Measurements from ENCODE around the gene MAFG. TPM values are rescaled to one million over a fixed set of nuclear protein-coding genes. Genes with fewer than 3 reads are reported as not detected.
"Not testable (repeated sequence)": the region's sequence is repeated elsewhere in the genome, so short reads cannot be mapped to it uniquely, and the experiment has no call there.

The MAFG gene
- total and polyA plus RNA-seq, 7 donors = 21.6 to 74.2 (median 46.0) TPM

DNA sequence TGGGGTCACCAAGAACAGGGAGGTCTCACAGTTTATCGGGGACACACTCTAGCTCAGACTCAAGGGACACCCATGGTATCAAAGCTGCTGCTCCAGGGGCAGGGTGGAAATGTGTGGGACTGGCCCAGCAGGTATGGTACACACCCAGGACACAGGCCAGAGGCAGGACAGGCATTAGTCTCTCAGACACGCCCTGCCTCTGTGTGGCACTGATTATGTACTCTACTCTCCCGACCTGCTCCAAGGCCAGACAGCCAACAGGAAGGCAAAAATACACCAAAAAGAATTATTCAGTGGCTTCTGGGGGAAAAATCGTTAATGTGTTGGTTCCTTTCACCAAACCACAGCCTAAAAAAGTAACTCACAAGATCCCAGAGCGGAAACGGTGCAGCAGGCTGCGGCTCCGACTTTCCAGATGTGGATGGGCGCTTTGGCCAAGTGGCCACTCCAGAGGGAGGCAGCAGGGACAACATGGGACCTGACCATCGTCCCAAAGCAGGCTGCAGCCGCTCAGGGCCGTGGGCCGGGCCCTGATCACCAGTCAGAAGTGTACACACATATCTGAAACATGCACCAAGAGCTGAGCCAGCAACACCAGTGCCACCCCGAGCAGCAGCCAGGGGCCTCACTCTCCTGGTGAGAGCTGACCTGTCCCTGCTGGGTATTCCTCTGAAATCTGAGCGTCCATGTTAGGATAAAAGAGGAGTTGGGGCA, 8.5 kb downstream of the MAFG start:
- ATAC-seq (no peak), DNase-seq (no peak)
- Histone ChIP-seq H3K4me1 (peaks cover 66% of the 10 kb centered on the region), H3K27ac (peak overlapping the region; percentile 81), H3K9me3 (no peaks in the 10 kb centered on the region), H3K27me3 (ENCODE audit: insufficient read depth in 3 of 3, low read length in 2 of 3) (no peaks in the 10 kb centered on the region), H3K36me3 (ENCODE audit: insufficient read depth in 1 of 2, low read depth in 1 of 2) (peaks cover 5 to 60% of the 10 kb centered on the region in 2 donors), H3K4me3 (peak overlapping the region; percentile 76)
- TF ChIP-seq, protein P1, sequence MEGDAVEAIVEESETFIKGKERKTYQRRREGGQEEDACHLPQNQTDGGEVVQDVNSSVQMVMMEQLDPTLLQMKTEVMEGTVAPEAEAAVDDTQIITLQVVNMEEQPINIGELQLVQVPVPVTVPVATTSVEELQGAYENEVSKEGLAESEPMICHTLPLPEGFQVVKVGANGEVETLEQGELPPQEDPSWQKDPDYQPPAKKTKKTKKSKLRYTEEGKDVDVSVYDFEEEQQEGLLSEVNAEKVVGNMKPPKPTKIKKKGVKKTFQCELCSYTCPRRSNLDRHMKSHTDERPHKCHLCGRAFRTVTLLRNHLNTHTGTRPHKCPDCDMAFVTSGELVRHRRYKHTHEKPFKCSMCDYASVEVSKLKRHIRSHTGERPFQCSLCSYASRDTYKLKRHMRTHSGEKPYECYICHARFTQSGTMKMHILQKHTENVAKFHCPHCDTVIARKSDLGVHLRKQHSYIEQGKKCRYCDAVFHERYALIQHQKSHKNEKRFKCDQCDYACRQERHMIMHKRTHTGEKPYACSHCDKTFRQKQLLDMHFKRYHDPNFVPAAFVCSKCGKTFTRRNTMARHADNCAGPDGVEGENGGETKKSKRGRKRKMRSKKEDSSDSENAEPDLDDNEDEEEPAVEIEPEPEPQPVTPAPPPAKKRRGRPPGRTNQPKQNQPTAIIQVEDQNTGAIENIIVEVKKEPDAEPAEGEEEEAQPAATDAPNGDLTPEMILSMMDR (IDR thresholded peaks at IDR 0.05) = no peak
- intact Hi-C loops (cut with DNase I) = no loop called here
- 62 to 83% (median 69%) methylated on average over 15 of the region's 15 CpGs for WGBS, 3 donors

DNA sequence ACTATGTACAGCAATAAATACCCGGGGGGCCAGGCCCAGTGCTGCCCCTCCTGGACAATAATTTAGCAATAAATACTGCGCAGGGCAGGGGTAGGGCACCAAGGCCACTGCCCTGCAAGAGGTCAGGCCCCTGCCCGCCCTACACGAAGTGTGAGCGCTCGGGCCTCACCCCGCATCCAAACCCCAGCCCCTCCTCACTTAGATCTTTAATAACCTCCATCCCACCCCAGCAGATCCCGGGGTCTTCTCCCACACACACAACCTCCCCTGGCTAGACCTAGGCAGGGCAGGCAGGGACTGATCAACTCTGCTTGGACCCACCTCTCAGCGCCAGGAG, 9.2 kb downstream of the MAFG start:
- peak overlapping the region; percentile 76 for H3K4me3 ChIP-seq
- peaks cover 5 to 67% of the 10 kb centered on the region in 2 donors for H3K36me3 ChIP-seq (ENCODE audit: insufficient read depth in 1 of 2, low read depth in 1 of 2)
- H3K9me3 ChIP-seq; DNase-seq; H3K27me3 ChIP-seq (ENCODE audit: insufficient read depth in 3 of 3, low read length in 2 of 3); intact Hi-C loops (cut with DNase I): not testable (repeated sequence)
- WGBS, 3 donors = 28 to 34% (median 32%) methylated on average over 9 of the region's 9 CpGs
- H3K4me1 ChIP-seq = peaks cover 60% of the 10 kb centered on the region
- ATAC-seq = peak; percentile 7 to 26 (median 18)
- peak overlapping the region; percentile 78 for H3K27ac ChIP-seq

DNA sequence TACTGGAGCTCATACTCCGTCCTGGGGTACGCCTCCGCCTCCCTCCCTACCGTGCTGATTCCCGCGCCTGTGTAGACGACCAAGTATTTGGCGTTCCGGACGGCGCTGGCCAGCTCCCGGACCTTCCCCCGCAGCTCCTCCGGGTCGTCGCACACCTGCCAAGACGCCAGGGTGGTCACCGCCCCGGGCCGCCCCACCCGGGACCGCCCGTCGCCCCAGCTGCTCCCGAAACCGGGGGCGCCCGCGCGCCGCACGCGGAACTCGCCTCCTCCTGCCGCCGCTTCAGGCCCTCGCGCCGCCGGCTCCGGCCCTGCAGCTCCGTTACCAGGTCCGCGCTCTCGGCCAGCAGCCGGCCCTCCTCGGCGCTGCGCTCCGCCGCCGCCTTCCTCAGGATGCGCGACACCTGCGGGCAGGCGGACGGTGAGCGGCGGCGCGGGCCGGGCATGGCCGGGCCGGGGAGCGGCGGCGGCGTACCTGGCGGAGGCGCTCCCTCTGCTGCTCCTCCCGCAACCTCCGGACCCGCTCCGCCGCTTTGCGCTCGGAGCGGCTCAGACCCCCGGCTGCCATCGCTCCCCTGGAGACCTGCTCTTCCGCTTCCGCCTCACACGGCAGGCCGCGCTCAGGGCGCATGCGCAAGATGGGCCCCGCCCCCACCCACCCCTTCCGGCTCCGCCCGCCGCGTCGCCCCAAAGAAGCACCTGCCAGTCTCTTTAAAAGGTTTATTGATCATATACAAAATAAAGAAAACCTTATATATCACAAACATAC, 9.8 kb downstream of the MAFG start, which contains the start of gene SIRT7:
SIRT7 (minus strand) TSS at position 612 of the 768 bp plus-strand sequence; CDS start at position 567, 45 bp downstream.
- Histone ChIP-seq H3K9me3 (no peaks in the 10 kb centered on the region), H3K27me3 (ENCODE audit: insufficient read depth in 3 of 3, low read length in 2 of 3) (no peaks in the 10 kb centered on the region), H3K4me1 (peaks cover 58% of the 10 kb centered on the region), H3K4me3 (peak within 1 kb of the TSS; percentile 76), H3K36me3 (ENCODE audit: insufficient read depth in 1 of 2, low read depth in 1 of 2) (peaks cover 5 to 72% of the 10 kb centered on the region in 2 donors), H3K27ac (peak within 1 kb of the TSS; percentile 81)
- ATAC-seq = peak; percentile 70 to 81 (median 74)
- TF ChIP-seq, protein P1 (IDR thresholded peaks at IDR 0.05) = no peak
- 0 to 1% (median 1%) methylated on average over 69 to 94 of the region's 94 CpGs for WGBS, 3 donors
- intact Hi-C loops (cut with DNase I) = no loop called here
- peak; percentile 74 to 90 for DNase-seq

DNA sequence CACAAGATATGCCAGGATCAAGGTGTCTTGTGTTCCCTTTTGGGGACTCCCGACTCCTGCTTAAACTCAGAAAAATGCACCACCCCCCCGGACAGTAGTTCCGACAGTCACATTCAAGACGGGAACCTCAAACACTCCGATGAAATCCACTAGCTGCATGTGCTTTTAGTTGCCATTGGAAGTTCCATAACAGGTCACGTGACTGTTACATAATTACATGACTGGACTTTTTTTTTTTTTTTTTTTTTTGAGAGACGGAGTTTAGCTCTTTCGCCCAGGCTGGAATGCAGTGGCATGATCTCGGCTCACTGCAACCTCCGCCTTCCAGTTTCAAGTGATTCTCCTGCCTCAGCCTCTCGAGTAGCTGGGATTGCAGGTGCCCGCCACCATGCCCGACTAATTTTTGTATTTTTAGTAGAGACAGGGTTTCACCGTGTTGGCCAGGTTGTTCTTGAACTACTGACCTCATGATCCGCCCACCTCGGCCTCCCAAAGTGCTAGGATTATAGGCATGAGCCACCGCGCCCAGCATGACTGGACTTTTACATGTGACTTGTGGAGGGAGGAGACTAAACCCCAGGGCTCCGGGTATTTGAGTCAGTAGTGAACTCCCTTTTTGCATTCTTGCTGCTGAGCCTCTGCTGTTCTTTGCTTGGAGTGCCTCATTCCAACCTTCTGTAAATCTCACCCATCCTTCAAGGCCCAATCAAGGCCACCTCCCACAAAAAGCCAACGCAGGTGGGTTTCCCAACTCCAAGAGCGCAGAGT, 11.1 kb downstream of the MAFG start:
- TF ChIP-seq, protein P1 (IDR thresholded peaks at IDR 0.05) = no peak
- Histone ChIP-seq H3K9me3 (no peaks in the 10 kb centered on the region), H3K4me3 (peak overlapping the region; percentile 76), H3K36me3 (ENCODE audit: insufficient read depth in 1 of 2, low read depth in 1 of 2) (peaks cover 5 to 67% of the 10 kb centered on the region in 2 donors), H3K27ac (no peak overlapping the region), H3K27me3 (ENCODE audit: insufficient read depth in 3 of 3, low read length in 2 of 3) (no peaks in the 10 kb centered on the region), H3K4me1 (peaks cover 49% of the 10 kb centered on the region)
- intact Hi-C loops (cut with DNase I) = no loop called here
- DNase-seq = no peak
- WGBS, 3 donors = 75 to 82% (median 77%) methylated on average over 21 of the region's 21 CpGs
- ATAC-seq = no peak

All from psoas muscle (tissue), 8 donors.